Muscle of leg (tissue), 11 donors: ENCODE results near the gene ANKLE2. TPM values are rescaled to one million over a fixed set of nuclear protein-coding genes. Genes with fewer than 3 reads are reported as not detected.

Source experiments
- DNase-seq: peaks from one replicate; pipeline ENCODE4 v3.0.0; 2013
- H3K27ac ChIP-seq: one replicate; pipeline ENCODE4 v1.5.1; 2013; ENCODE audit warnings: mild to moderate bottlenecking, low read length, control low read depth
- H3K27me3 ChIP-seq: one replicate; pipeline ENCODE4 v1.6.1; 2013; ENCODE audit warnings: low read length; ENCODE audit not compliant: control insufficient read depth, insufficient read depth
- H3K36me3 ChIP-seq: one replicate; pipeline ENCODE4 v1.6.1; 2013; ENCODE audit warnings: low read length; ENCODE audit not compliant: control insufficient read depth, insufficient read depth
- H3K4me1 ChIP-seq: one replicate; pipeline ENCODE4 v1.6.1; 2013; ENCODE audit warnings: low read length; ENCODE audit not compliant: control insufficient read depth, insufficient read depth
- H3K4me3 ChIP-seq: one replicate; pipeline ENCODE4 v1.5.1; 2013; ENCODE audit warnings: low read length, control low read depth
- H3K9me3 ChIP-seq: replicated peaks from 2 replicates; pipeline ENCODE4 v1.6.1; 2013; ENCODE audit warnings: low read depth, low read length; ENCODE audit not compliant: control insufficient read depth
- WGBS: methylation state at CpG from one replicate; pipeline ENCODE4 v1.1.5; 2013; ENCODE audit warnings: missing lambda C conversion rate; ENCODE audit not compliant: insufficient coverage; 5-methylcytosine and 5-hydroxymethylcytosine counted together
- polyA plus RNA-seq, 8 donors: library from polyadenylated mRNA; unstranded; fragments of 120-200 nt; gene quantifications; one replicate each; pipeline versions ENCODE4 v1.2.1 to v1.2.3, GENCODE V29; 2013; ENCODE audit warnings: inconsistent platforms in 1 of 8, low replicate concordance in 1 of 8; ENCODE audit not compliant: insufficient read length in 8 of 8, insufficient read depth in 1 of 8
- total RNA-seq: library from RNA; stranded (reverse); fragments of 120-200 nt; gene quantifications from one replicate; pipeline ENCODE4 v1.2.4, GENCODE V29; 2013

The ANKLE2 gene
- total and polyA plus RNA-seq, 9 donors = 37.3 to 49.4 (median 41.7) TPM

GRCh38 chr12:132735496-132735895 lies 26.1 kb downstream of the ANKLE2 start:
- Histone ChIP-seq H3K4me1 (no peaks in the 10 kb centered on the region), H3K4me3 (no peak overlapping the region), H3K27me3 (no peaks in the 10 kb centered on the region), H3K9me3 (no peaks in the 10 kb centered on the region), H3K36me3 (peaks cover 81% of the 10 kb centered on the region), H3K27ac (no peak overlapping the region)
- WGBS = 73% methylated on average over 19 of the region's 20 CpGs
- DNase-seq = no peak

DNA sequence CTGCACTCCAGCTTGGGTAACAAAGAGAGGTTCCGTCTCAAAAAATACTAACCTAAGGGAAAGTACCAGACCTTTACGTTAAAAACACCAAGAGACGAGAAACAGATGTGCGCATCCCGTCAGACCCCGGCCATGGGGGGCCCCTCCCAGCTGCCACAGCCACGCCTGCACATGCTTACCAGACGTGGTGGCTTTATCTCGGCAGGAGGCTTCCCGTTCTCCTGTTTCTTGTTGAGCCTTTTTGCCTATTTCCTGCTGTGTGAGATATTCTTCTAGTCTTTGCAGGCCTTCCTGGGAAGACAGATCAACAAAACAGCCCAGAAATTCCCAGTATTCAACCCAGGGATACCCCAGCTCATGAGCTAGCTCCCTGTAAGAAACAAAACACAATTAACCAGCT lies 27.4 kb downstream of the ANKLE2 start:
- Histone ChIP-seq H3K36me3 (peaks cover 81% of the 10 kb centered on the region), H3K27ac (no peak overlapping the region), H3K9me3 (no peaks in the 10 kb centered on the region), H3K27me3 (no peaks in the 10 kb centered on the region), H3K4me3 (no peak overlapping the region), H3K4me1 (no peaks in the 10 kb centered on the region)
- DNase-seq = no peak
- 65% methylated on average over 4 of the region's 10 CpGs for WGBS

DNA sequence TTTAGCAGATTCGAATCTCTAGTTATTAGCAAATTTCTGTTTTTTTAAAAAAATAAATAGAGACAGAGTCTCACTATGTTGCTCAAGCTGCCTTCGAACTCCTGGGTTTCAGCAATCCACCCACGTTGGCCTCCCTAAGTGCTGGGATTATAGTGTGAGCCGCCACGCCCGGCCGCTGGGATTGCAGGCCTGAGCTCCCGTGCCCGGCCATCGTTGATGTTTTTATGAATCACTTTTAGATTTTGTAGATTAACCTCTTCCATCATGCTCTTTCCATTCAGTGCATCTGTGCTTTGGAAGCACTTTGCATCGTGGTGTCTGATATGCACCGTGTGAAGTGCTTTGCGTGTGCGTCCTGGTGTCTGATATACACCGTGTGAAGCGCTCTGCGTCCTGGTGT lies 30.1 kb downstream of the ANKLE2 start:
- H3K4me3 ChIP-seq = no peak overlapping the region
- peaks cover 85% of the 10 kb centered on the region for H3K36me3 ChIP-seq
- no peaks in the 10 kb centered on the region for H3K9me3 ChIP-seq
- no peak for DNase-seq
- no peaks in the 10 kb centered on the region for H3K4me1 ChIP-seq
- 87% methylated on average over 10 of the region's 17 CpGs for WGBS
- H3K27me3 ChIP-seq = no peaks in the 10 kb centered on the region
- no peak overlapping the region for H3K27ac ChIP-seq

- no peak for DNase-seq
- 90% methylated on average over 7 of the region's 11 CpGs for WGBS
- Histone ChIP-seq H3K4me3 (no peak overlapping the region), H3K9me3 (no peaks in the 10 kb centered on the region), H3K27ac (no peak overlapping the region), H3K27me3 (no peaks in the 10 kb centered on the region), H3K4me1 (no peaks in the 10 kb centered on the region), H3K36me3 (peaks cover 84% of the 10 kb centered on the region)
These were observed 31.3 kb downstream of the ANKLE2 start for GRCh38 chr12:132730353-132730752.

DNA sequence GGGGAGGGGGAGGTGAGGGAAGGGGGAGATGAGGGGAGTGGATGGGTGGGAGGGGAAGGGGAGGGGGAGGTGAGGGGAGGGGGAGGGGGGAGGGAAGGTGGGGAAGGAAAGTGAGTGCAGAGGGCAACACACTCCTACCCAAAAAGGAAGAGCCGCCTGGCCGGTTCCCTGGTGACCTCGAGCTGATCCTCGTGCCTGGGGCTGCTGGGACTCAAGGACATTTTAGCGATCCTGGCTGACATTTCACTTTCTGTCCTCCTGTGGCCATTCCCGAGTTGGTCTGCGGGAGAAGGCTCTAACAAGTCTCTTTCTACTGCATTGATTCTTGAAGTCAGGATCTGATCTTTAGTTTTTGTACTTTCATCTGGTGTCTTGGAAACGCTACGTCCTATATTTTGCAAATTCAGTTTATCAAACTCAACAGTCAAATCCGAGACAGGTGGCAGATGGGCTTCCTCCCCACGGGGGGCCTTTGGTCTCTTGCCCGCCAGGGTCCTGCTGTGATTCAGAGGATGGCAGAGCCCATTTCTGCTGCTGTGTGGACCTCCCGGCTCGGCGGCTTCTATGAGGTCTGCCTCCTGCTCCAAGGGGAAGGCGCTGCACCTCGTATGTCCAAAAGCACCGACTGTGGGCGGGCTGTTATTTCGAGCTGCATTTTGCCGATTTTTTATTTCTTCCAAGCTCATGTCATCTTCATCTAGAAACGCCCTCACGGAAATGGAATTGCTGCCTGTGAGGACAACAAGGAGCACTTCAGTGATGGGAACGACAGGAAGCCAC lies 31.9 kb downstream of the ANKLE2 start:
- peaks cover 5% of the 10 kb centered on the region for H3K4me1 ChIP-seq
- H3K36me3 ChIP-seq = peaks cover 82% of the 10 kb centered on the region
- H3K9me3 ChIP-seq = no peaks in the 10 kb centered on the region
- H3K27ac ChIP-seq = no peak overlapping the region
- H3K27me3 ChIP-seq = no peaks in the 10 kb centered on the region
- no peak for DNase-seq
- no peak overlapping the region for H3K4me3 ChIP-seq
- 78% methylated on average over 21 of the region's 24 CpGs for WGBS

DNA sequence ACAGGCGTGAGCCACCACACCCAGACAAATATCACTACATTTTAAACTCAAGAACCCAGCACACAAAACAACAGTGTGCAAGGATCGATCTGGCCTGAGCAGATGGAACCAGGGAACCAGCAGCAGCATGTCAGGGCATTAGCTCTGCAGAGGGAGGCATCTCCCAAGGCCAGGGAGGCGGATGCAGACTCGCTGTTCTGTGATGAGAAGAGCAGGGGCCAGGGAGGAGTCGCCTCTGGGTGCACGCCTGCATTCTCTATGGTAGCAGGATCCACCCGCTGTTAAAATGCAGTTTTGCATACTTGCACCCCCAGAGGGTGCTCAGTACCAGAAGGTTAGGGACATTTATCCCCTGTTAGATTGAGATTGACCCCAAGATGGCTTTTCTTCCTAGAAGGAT lies 33.1 kb downstream of the ANKLE2 start:
- peaks cover 82% of the 10 kb centered on the region for H3K36me3 ChIP-seq
- no peak overlapping the region for H3K27ac ChIP-seq
- no peak for DNase-seq
- H3K9me3 ChIP-seq = no peaks in the 10 kb centered on the region
- 92% methylated on average over 6 of the region's 7 CpGs for WGBS
- no peaks in the 10 kb centered on the region for H3K27me3 ChIP-seq
- no peak overlapping the region for H3K4me3 ChIP-seq
- peaks cover 13% of the 10 kb centered on the region for H3K4me1 ChIP-seq

DNA sequence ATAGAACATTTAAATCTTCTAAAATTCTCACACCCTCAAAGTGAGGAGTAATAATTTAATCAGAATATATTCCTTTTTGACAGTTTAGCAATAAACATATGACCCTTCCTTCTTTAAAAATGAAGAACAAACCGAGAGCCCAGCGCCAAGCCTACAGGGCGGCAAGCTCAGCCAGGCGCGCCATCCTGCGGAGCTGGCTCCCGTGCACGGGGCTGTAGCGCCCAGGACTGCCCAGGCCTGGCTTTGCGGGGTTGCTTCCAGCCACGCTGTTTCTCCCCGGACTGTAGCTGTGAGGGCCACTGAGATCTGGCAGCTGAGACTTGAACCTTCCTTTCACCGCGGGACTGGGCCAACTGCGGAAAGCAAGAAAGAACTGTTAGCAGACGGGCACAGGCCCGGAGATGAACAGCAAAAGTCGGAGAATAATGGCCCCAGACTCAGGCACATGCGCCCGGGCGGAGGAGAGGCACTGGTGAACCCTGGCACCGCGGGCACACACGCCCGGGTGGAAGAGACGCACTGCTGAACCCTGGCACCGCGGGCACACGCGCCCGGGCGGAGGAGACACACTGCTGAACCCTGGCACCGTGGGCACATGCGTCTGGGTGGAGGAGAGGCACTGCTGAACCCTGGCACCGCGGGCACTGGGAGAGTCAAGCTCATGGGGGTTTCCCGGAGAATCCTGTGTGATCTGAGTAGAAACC lies 34.4 kb downstream of the ANKLE2 start:
- peaks cover 13% of the 10 kb centered on the region for H3K4me1 ChIP-seq
- H3K27ac ChIP-seq = no peak overlapping the region
- DNase-seq = no peak
- WGBS = 93% methylated on average over 35 of the region's 37 CpGs
- H3K27me3 ChIP-seq = no peaks in the 10 kb centered on the region
- H3K36me3 ChIP-seq = peaks cover 80% of the 10 kb centered on the region
- H3K4me3 ChIP-seq = no peak overlapping the region
- H3K9me3 ChIP-seq = no peaks in the 10 kb centered on the region

GRCh38 chr12:132726386-132726785 lies 35.2 kb downstream of the ANKLE2 start:
- Histone ChIP-seq H3K9me3 (no peaks in the 10 kb centered on the region), H3K4me3 (no peak overlapping the region), H3K27ac (no peak overlapping the region), H3K27me3 (no peaks in the 10 kb centered on the region), H3K36me3 (peaks cover 76% of the 10 kb centered on the region), H3K4me1 (peaks cover 13% of the 10 kb centered on the region)
- no peak for DNase-seq
- 98% methylated on average over 11 of the region's 12 CpGs for WGBS

- 76% methylated on average over 30 of the region's 30 CpGs for WGBS
- Histone ChIP-seq H3K27ac (peak overlapping the region; percentile 78), H3K4me3 (no peak overlapping the region), H3K36me3 (peaks cover 74% of the 10 kb centered on the region), H3K27me3 (no peaks in the 10 kb centered on the region), H3K9me3 (no peaks in the 10 kb centered on the region), H3K4me1 (peaks cover 13% of the 10 kb centered on the region)
- DNase-seq = peak; percentile 60
These were observed 37.0 kb downstream of the ANKLE2 start for GRCh38 chr12:132724506-132725241.

GRCh38 chr12:132723764-132724140 lies 37.9 kb downstream of the ANKLE2 start:
- WGBS = 83% methylated on average over 1 of the region's 2 CpGs
- Histone ChIP-seq H3K4me3 (no peak overlapping the region), H3K4me1 (peaks cover 13% of the 10 kb centered on the region), H3K27me3 (no peaks in the 10 kb centered on the region), H3K9me3 (no peaks in the 10 kb centered on the region), H3K36me3 (peaks cover 78% of the 10 kb centered on the region), H3K27ac (no peak overlapping the region)
- DNase-seq = no peak
